HK-2 (cell line): Measurements from ENCODE around the gene TMEM117.

Experiments used
- DNase-seq: peaks from one replicate; pipeline ENCODE4 v3.0.0-alpha.2; 2018; ENCODE audit not compliant: unreplicated experiment

TMEM117 gene

DNA sequence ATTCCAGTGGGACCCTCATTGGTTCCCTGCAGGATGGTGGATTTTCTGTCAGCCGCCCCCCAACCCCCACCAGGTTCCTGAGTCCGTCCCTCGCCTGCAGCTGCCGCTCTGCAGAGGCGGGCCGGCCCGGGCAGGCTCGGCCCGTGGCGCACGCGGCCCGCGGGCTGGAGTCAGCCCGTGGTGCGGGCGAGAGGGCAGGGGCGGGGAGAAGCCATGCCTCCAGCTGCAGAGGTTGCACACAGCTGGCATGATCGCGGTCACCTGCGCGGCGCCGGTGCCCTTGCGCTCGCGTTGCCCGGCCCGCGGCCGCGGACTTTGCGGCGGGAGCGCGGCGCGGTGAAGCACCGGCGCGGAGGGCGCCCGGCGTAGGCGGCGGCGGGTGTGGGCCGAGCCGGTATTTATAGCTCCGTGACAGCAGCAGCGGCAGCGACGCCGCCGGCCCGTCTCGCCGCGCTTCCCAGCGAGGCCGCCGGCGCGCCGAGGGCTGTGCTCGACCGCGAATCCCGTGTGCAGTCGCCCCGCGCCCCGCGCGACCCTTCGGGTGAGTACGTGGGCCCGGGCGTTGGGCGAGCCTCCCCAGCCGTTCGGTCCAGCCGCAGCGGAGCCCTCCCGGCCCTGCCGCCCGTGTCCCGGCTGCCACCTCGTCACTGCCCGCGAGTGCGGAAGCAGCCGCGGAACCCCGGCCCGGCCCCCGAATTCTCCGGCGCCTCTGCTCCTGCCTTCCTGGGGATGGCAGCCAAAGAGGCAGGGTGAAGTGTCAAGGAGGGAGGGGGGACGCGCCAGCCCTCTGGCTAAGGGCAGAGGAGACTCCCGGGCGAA, at the start of gene TMEM117:
Gene TMEM117, plus strand, starts transcription at position 426 of the 819 bp plus-strand sequence.
- DNase-seq: peak; percentile 73

DNA sequence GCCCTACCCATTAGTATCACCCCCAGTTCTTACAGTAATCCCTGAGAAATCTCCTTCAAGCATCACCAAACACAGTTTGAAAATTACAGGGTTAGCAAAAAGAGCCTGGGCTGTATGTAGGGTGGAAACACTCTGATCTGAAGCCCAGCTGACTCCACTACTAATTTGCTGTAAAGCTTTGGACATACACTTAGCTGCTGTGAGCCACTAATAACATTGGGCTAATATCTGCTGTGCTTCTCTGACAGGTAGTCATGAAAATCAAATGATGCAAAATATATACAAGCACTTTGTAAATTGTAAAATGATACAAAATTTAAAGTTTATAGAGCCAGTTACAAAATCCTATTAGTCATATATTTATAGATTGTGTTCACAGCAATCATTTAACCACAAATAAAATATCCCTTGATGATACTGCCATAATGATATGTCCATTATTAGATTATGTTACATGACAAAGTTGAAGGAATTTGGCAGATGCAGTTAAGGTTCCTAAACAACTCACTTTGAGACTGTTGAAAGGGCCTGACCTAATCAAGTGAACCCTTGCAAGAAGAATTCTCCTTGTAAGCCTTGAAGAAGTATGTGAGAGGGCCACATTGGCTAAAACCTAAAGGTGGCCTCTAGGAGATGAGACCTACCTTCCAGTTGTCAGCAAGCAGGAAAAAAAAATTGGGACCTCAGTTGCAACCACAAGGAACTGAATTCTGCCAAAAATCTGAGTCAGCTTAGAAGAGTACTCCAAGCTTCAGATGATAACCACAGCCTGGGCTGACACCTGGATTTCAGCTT, 48.8 kb upstream of the TMEM117 start:
- no peak for DNase-seq

DNA sequence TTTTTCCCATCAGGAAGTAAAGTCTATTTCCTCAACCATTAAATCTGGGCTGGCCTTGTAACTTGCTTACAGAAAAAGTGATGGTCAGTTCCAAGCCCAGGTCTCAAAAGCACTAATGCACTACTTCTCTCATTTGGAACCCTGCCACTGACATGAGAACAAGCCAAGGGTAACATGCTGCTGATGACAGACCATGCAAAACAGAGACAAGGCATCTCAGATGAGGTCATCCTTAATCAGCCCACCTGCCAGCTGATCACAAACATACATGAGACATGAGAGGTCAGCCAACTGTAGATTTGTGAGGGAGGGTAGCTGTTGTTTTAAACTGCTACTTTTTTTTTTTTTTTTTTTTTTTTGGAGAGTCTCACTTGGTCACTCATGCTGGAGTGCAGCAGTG, 45.9 kb upstream of the TMEM117 start:
- no peak for DNase-seq

DNA sequence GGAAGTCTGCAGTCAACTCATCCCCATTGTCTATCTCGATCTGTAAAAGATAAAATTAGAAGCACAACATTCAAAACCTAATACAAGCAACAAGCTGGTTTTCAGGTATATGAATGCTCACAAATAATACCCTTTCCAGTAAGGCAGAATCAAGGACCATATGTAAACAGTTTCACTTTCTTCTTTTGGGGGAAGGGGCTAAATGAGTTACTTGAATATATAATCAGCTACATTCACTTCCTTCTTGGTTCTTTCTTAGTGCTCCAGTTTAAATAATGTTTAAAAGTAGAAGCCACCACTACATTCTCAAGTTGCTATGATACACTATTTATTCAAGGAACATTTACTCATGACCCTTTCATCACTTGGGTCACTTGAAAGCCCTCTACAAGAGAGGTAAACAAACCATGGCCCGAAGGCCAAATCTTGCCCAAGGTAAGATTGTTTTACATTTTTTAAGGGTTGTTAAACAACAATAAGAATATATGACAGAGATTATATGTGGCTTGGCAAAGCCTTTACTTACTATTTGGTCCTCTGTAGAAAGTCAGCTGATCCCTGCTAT, 40.1 kb upstream of the TMEM117 start:
- no peak for DNase-seq

DNA sequence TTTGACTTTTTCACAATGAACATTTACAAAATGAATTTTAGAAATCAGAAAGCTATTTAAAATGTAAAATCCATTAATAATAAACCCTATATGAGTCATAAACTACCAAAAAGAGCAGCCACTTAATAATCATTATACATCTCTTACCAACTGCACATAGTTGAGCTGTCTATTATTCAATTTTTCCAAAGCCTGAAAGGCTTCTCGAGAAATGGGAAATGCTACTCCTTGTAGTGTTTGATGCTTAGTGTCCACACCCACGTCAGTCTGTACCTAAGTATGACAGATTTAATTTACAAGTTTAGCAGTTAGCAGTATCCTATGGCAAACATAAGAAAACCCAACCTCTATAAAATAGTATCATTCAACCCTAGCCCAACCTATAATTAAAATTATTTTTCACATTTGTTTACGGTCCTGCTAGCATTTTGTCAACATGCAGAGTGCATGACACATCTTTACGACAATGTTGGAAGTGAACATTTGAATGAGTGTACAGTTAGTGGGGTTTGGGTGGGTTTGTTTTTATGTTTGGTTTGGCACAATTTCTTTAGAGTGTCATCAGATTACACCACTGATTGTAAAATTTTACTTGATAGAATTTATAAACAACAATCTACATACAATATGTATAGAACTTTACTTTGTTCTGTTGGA, 38.2 kb upstream of the TMEM117 start:
- DNase-seq: no peak

DNA sequence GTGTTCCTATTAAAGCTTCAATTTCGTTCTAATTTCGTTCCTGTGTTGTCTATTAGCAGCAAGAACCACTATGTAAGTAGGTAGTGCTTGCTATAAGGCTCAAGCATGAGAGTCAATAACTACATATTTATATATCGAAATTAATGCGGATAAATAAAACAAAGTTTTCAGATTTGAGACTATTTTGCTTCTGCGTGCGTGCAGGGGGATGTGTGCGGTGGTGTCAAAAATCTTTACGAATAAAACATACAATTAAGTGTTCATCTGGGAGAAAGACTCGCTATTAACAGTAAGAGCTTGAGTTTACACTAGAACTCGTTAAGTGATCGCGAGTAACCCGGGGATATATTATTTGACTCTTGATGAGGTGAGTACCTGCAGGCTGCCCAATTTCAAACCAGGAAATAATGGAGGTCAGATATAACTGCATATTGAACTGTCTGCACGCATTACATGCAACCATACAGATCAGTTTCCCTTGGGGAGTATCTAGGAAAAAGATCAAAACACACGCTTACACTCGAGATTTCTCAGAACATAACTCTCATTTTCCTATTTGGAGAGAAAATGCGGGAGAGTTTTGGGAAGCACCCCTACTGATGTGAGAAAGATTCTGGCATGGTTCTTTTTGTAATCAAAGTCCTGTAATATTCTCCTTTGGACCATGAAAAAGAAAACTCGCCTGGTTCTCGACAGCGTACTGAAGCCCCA, 30.6 kb upstream of the TMEM117 start:
- no peak for DNase-seq

DNA sequence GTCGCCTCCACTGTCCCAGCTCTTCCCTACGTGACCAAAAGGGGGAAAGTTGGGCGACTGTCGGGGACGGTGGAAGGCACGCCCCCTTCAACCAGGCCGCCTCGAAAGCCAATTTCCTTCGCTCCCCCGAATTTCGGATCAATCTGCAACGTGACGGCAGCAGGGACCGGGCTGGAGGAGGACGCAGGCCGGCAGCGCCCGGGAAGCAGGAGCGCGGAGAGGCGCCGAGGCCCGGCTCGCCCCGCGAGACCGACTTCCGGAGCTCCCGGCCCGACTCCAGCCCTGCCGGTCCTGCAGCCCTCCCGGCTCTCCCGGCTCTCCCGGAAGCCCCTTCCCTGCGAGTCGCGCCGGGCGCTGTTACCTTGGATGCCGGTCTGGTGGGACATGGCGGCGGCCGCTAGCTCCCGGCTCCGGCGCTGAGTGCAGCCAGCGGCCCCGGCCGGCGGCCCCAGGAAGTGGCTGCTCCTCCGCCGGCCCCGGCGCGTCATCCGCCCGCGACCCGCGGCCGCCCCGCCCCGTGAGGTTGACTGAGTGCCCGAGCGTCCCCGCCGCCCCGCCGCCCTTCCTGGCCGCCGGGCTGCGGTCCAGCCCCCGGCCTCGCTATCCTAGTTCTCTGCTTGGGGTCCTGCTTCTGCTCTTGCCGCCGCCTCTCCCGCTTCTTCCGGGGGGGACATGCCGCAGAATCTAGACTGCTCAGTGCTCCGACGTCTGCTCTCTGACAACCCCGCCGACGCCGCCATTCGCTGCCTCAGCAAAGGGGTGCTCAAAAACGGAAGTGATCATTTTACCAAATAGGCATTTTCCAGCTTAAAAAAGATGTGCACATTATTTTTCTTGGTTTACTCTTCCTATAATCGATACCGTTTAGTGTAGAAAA, 29.8 kb upstream of the TMEM117 start, which contains the start of gene TWF1:
Gene TWF1, minus strand, starts transcription at position 458 of the 877 bp plus-strand sequence. Its CDS starts 72 bp downstream, at position 386.
- DNase-seq: peak; percentile 87

DNA sequence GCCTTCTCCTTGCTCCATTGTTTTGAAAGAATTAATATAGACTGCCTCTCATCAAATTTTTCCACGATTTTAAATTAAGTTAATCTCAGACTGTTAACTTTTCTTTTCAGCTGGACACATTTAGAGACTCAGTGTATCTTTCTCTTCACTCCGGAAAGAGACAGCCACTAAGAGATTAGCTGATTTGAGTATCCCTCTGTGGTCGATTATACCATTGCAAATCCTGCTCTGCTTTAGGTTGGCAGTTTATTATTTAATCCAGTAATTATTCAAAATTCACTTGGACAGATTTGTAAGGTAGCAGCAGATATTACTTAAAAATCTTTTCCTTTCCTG, 29.2 kb upstream of the TMEM117 start:
- no peak for DNase-seq

DNA sequence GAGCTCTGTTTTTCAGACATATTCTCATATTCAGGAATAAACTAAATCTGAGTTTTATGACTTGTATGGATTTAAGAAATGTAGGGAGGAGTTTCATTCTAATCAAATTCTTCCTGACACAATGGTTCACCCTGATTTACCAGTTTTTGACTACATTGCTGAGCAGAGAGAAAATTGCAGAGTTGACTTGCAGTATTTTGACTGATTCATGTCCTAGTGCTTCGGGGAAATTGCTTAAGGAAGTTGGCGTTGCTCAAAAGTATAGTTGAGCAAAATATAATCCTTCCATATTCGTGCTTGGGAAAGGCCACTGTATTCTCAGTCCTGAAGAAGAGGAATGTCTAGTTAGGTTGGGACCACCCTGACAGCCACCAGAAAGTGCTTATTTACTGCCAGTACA, 28.5 kb upstream of the TMEM117 start:
- DNase-seq: no peak

DNA sequence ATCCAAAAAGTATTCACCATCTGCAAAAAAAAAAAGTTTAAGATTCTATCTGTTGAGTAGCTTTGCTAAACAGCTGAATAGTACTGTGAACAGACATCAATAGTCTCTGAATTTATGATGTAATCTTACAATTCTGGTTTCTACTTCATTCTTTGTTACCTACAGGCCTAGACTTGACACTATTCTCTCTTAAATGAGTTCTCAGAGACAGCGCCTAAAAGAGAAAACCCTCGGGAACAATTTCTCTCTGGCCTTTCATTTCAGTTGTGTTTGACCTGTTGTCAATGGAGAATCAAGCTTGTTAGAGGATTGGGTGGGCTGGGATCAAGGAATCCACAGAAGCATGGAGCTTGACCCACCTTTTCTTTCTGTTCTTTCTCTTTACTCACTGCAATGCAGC, 23.8 kb upstream of the TMEM117 start:
- no peak for DNase-seq

DNA sequence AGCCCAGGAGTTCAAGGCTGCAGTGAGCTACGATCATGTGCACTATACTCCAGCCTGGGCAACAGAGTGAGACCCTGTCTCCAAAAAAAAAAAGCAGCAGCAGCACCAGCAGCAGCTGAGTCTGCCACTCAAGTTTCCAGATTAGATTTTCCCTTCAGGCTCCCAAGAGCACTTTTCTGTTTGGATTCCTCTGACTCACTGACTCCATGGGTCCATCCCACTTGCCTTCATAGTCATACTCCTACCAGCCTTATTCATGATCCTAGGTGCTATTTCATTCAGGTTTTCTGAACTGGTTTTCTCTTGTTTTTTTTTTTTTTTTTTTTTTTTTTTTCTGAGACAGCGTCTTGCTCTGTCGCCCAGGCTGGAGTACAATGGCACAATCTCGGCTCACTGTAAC, 23.0 kb upstream of the TMEM117 start:
- DNase-seq: no peak

DNA sequence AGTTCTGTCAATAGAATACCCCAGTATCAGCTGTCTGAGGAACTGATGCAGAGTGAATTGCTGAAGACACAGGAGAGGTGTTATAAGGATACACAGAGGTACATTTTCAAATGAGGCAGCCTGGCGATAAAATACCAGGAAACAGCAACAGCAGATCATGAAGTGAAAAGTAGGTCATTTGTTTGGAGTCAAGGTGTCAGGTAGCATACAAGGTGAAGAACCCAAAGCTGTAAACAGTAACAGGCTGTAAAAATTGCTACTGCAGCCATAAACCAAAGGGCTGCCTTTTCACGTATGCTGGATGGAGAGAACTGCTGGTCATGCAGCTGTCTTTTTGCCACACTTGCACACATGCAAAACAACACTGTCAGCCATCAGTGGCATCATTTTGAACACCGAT, 20.5 kb upstream of the TMEM117 start:
- no peak for DNase-seq

DNA sequence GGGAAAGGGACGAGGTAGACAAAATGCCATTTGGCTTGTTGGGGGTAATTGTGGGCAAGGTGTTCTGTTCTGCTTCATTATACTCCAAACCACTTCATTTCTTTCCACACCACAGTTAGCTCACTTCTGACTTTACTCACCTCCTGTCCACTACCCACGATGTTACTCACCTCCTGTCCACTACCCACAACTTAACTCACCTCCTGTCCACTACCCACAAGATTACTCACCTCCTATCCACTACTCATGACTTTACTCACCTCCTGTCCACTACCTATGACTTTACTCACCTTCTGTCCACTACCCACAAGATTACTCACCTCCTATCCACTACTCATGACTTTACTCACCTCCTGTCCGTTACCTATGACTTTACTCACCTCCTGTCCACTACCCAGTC, 19.7 kb upstream of the TMEM117 start:
- peak; percentile 15 for DNase-seq

DNA sequence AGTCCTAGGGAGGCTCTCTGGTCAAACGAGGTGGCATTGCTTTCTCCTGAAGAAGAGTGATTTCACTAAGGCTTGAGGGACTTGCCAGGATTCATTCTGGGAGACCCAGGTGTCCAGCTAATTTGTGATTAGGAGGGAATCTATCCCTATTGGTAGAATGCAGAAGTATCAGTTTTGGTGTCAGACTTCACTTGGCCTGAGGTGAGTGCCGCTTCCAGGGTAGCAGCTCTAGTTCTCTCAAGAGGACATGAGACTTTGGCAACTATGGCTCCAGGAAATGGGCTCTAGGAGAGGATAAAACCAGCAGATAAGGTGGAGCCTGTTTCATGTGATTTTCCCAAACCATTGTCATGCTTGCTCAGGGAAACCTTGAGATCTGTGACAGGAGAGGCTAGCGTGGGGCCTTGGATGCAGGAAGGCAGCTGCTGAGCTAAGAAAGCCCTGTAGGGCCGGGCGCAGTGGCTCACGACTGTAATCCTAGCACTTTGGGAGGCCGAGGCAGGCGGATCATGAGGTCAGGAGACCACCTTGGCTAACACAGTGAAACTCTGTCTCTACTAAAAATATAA, 11.6 kb upstream of the TMEM117 start:
- DNase-seq: no peak

DNA sequence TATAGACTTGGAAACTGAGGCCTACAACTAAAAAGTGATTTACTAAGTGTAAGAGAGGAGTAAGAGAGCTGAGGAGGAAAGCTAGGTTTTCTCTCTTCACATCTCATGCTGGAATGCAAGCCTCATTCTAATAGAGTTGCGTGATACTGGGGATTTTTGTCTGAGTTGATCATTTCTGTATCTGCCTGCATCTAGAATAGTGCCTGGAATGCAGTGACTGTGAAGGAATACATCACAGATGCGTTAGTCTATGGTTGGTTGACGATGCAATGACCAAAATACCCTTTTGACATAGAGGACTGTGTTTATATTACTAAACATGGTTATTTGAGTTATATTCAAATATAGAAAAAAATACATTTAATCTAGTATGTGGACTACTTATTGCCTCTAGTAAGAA, 9.2 kb upstream of the TMEM117 start:
- DNase-seq: no peak

DNA sequence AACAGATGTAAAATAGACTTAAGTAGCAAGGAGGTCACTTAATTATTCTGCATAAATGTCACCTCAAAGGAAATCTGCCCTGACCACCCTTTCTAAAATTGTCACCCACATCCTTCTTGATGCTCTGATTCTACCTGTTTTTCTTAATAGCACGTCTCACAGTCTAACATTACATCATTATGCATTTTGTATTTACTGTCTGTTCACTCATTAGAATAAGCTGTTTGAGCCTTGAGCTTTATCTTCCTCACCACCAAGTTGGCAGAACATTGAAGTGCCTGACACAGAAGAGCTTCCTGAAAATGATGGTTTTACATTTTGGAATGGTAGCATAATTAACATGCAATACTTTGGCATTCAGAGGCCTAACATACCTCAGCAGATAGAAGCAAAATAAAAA, 8.8 kb upstream of the TMEM117 start:
- DNase-seq: no peak

DNA sequence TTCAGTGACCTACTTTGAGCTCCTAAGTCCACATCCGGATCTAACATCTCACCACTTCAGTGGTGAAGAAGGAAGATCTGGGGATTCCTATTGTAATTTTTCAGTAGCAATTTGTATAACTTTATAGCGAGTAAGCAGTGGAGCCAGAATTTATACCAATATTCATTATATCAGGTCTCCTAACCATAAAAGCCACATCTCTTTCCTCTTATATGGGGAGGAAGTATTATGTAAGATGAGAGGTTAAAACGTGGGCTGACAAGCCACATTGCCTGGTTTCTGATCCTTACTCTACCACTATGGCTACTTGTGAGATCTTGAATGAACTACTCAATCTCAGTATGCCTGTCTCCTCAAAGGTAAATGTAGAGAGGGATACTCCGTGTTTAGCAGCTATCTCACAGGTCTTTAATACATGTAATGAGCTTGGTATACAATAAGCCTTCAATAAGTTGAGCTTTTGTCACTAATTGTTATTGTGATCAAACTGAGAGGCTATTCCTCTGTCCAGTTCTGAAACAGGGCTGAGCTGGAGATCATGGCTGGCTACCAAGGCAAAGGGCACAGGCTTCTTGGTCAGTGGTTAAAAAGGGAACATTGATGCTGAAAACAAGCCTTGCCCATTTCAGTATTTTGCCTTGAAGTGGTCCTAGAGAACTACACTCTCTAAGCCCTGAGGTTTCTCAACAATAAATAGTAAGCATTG, 3.3 kb upstream of the TMEM117 start:
- no peak for DNase-seq

DNA sequence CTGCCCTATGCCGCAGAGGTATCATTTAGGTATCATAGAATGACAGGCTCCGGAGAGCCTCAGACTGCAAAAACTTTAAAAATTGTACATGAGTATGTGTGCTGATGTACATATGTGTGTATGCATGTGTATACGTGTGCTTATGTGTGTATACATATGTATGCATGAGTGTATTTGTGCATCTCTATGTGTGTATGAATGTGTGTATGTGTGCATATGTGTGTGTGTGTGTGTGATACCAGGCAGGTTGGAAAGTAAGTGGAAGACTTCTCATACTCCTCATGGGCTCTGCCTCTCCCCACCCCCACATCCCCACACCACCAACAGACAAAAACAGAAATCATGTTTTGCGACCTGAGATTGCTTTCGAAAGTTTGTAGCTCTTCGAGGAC, 621 bp upstream of the TMEM117 start:
- DNase-seq: no peak

DNA sequence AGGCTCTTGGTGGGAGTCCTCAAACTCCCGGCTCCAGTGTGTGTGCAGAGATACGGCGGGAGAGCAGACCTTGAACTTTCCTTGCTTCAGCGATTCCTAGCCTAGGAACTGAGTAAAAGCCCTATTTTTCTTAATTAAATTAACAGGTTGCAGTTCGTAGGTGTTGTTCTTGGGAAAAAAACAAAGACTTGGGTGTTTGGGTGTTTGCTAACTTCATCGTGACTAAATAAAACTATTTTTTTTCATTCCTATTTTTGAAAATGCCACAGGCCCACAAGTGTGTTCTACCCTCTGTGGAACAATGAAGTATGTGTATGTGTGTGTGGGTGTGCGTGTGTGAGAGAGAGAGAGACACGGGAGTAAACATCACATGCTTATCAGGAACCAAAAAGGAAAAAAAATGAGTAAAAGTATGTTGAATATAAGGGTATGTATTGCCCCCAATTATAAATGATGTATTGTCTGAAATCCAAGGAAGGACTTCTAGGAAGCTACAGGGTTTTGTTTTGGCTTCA, 651 bp downstream of the TMEM117 start:
- no peak for DNase-seq

DNA sequence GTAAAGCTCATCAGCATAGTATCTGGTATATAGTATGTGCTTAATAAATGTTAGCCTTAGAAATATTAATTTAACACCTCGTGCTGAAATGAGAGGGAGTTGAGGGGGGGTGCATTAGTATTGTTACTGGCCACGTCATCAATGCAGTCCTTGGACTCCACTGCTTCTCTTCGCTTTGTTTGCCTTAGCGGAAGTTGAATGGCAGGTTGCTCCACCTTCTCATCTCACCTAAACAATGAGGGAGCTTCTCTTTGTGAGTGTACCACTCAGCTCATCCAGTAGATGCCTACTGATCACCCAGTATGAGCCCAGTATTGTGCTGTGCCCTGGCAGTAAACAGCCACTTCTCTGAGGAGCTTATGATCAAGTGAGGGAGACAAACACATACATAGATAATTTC, 4.5 kb downstream of the TMEM117 start:
- DNase-seq: no peak
